Non-pigmented ciliary epithelial cell (primary cell): Measurements from ENCODE around the gene ATXN7.
A peak's percentile ranks its signal among the peaks of the same experiment; 100 is the strongest.

Experiments used
- DNase-seq: peaks from one replicate; pipeline ENCODE4 v3.0.0-alpha.2; 2010; ENCODE audit warnings: low read depth

Gene ATXN7

GRCh38 chr3:63864965-63865327, 1.3 kb downstream of the ATXN7 start:
- no peak for DNase-seq

- no peak for DNase-seq
Observed at GRCh38 chr3:63867225-63867624, 3.6 kb downstream of the ATXN7 start.

GRCh38 chr3:63869940-63870614, 6.4 kb downstream of the ATXN7 start:
- no peak for DNase-seq

GRCh38 chr3:63870615-63871005, 6.9 kb downstream of the ATXN7 start:
- DNase-seq, result no peak

GRCh38 chr3:63872135-63872924, 8.7 kb downstream of the ATXN7 start:
- peak; percentile 71 for DNase-seq

GRCh38 chr3:63874769-63875168, 11.1 kb downstream of the ATXN7 start:
- no peak for DNase-seq

- DNase-seq, result no peak
Observed at GRCh38 chr3:63875510-63875909, 11.8 kb downstream of the ATXN7 start.

GRCh38 chr3:63876260-63876659, 12.6 kb downstream of the ATXN7 start:
- DNase-seq, result no peak

GRCh38 chr3:63877737-63878393, 14.2 kb downstream of the ATXN7 start:
- DNase-seq, result no peak

GRCh38 chr3:63878394-63879060, 14.9 kb downstream of the ATXN7 start:
- no peak for DNase-seq

GRCh38 chr3:63880653-63881052, 17.0 kb downstream of the ATXN7 start:
- DNase-seq, result no peak

GRCh38 chr3:63886858-63887257, 23.2 kb downstream of the ATXN7 start:
- DNase-seq, result no peak

- DNase-seq, result no peak
Observed at GRCh38 chr3:63891518-63891917, 27.9 kb downstream of the ATXN7 start.

- DNase-seq, result no peak
Observed at GRCh38 chr3:63892773-63893352, 29.2 kb downstream of the ATXN7 start.

GRCh38 chr3:63895422-63896189, 31.9 kb downstream of the ATXN7 start:
- no peak for DNase-seq

GRCh38 chr3:63896332-63897030, 32.8 kb downstream of the ATXN7 start:
- DNase-seq, result no peak

GRCh38 chr3:63900010-63900409, 36.3 kb downstream of the ATXN7 start:
- DNase-seq, result no peak

GRCh38 chr3:63900459-63900858, 36.8 kb downstream of the ATXN7 start:
- no peak for DNase-seq

GRCh38 chr3:63905731-63906620, 42.3 kb downstream of the ATXN7 start:
- no peak for DNase-seq
